IMR-90 (cell line): ENCODE measurements around the gene ADTRP. TPM values are rescaled to one million over a fixed set of nuclear protein-coding genes. Genes with fewer than 3 reads are reported as not detected.

ENCODE experiments used
- ATAC-seq: fragments of 200-7000 bp; cut with Tn5 transposase; 2 replicates; pipeline ENCODE4 v1.9.1; 2020; ENCODE audit warnings: low read depth, mild to moderate bottlenecking, moderate library complexity
- BruUV-seq: library from RNA; stranded (reverse); fragments of 400-500 nt; replicated peaks from 2 replicates; lab custom pipeline; 2021; lab: Mats Ljungman, UMichigan
- CTCF ChIA-PET: fragments of 300-600 bp; formaldehyde crosslinking; extraction: SDS; loops from one replicate; lab custom pipeline; 2021; ENCODE audit warnings: antibody characterized with exemption; lab: Yijun Ruan, JAX
- POLR2A ChIA-PET: fragments of 300-600 bp; sonication (Branson Sonifier 250); formaldehyde crosslinking; loops from one replicate; lab custom pipeline; 2022; ENCODE audit warnings: antibody characterized with exemption; ENCODE audit not compliant: unreplicated experiment; lab: Charles Lee
- DNase-seq: peaks from one replicate; pipeline ENCODE4 v3.0.0; 2013
- H2AFZ ChIP-seq: replicated peaks from 2 replicates; pipeline ENCODE3; 2013; ENCODE audit warnings: low read length, mild to moderate bottlenecking; ENCODE audit not compliant: poor library complexity
- H2AK5ac ChIP-seq: 2 replicates; pipeline ENCODE4 v1.6.1; 2013; ENCODE audit warnings: low read depth, low read length, inconsistent platforms
- H2AK9ac ChIP-seq: replicated peaks from 2 replicates; pipeline ENCODE3; 2013; ENCODE audit warnings: mild to moderate bottlenecking, low read depth, low read length, moderate library complexity; ENCODE audit not compliant: poor library complexity
- H2BK120ac ChIP-seq: 2 replicates; pipeline ENCODE4 v1.6.1; 2013; ENCODE audit warnings: low read depth, low read length, inconsistent platforms
- H2BK15ac ChIP-seq: 3 replicates; pipeline ENCODE4 v1.6.1; 2013; ENCODE audit warnings: low read depth, low read length, inconsistent platforms
- H2BK20ac ChIP-seq: 2 replicates; pipeline ENCODE4 v1.6.1; 2013; ENCODE audit warnings: low read depth, mild to moderate bottlenecking, inconsistent platforms, low read length, moderate library complexity
- H2BK5ac ChIP-seq: 2 replicates; pipeline ENCODE4 v1.6.1; 2013; ENCODE audit warnings: mild to moderate bottlenecking, low read depth, low read length, inconsistent platforms; ENCODE audit not compliant: poor library complexity, severe bottlenecking
- H3K14ac ChIP-seq: replicated peaks from 2 replicates; pipeline ENCODE4 v1.6.1; 2013; ENCODE audit warnings: low read depth, low read length, inconsistent platforms
- H3K18ac ChIP-seq: 2 replicates; pipeline ENCODE4 v1.6.1; 2013; ENCODE audit warnings: low read depth, low read length, control low read depth
- H3K23ac ChIP-seq: 2 replicates; pipeline ENCODE4 v1.6.1; 2013; ENCODE audit warnings: low read depth, low read length, inconsistent platforms
- H3K27ac ChIP-seq: 2 replicates; pipeline ENCODE4 v1.5.1; 2013; ENCODE audit warnings: mild to moderate bottlenecking, control low read depth, low read length; ENCODE audit not compliant: insufficient read depth
- H3K27me3 ChIP-seq: 2 replicates; pipeline ENCODE4 v1.6.1; 2013; ENCODE audit warnings: low read length; ENCODE audit not compliant: control insufficient read depth, insufficient read depth
- H3K36me3 ChIP-seq: 2 replicates; pipeline ENCODE4 v1.6.1; 2013; ENCODE audit warnings: low read length, mixed read lengths; ENCODE audit not compliant: control insufficient read depth, insufficient read depth
- H3K4ac ChIP-seq: 2 replicates; pipeline ENCODE4 v1.6.1; 2013; ENCODE audit warnings: low read depth, low read length, inconsistent platforms
- H3K4me1 ChIP-seq: 2 replicates; pipeline ENCODE4 v1.6.1; 2013; ENCODE audit warnings: low read length, mixed read lengths; ENCODE audit not compliant: control insufficient read depth, insufficient read depth
- H3K4me2 ChIP-seq: 2 replicates; pipeline ENCODE4 v1.6.1; 2013; ENCODE audit warnings: low read depth, mild to moderate bottlenecking, control low read depth, low read length, moderate library complexity
- H3K4me3 ChIP-seq: 2 replicates; pipeline ENCODE4 v1.5.1; 2013; ENCODE audit warnings: low read depth, mild to moderate bottlenecking, control low read depth, low read length, moderate library complexity; ENCODE audit not compliant: insufficient read depth
- H3K56ac ChIP-seq: 2 replicates; pipeline ENCODE4 v1.6.1; 2013; ENCODE audit warnings: low read length, inconsistent platforms; ENCODE audit not compliant: insufficient read depth; ENCODE audit errors: extremely low read depth
- H3K79me1 ChIP-seq, 2 experiments: 2 replicates each; pipeline ENCODE4 v1.6.1; 2013; ENCODE audit warnings: low read length in 2 of 2, inconsistent platforms in 1 of 2, low read depth in 1 of 2
- H3K9ac ChIP-seq: 2 replicates; pipeline ENCODE4 v1.6.1; 2013; ENCODE audit warnings: low read depth, low read length, control low read depth
- H3K9me1 ChIP-seq: 2 replicates; pipeline ENCODE4 v1.6.1; 2013; ENCODE audit warnings: low read length, inconsistent platforms; ENCODE audit not compliant: insufficient read depth
- H3K9me3 ChIP-seq: 2 replicates; pipeline ENCODE4 v1.6.1; 2013; ENCODE audit warnings: low read length; ENCODE audit not compliant: control insufficient read depth, insufficient read depth
- H4K20me1 ChIP-seq: 2 replicates; pipeline ENCODE4 v1.6.1; 2013; ENCODE audit warnings: low read length, inconsistent platforms; ENCODE audit not compliant: insufficient read depth
- H4K5ac ChIP-seq: 2 replicates; pipeline ENCODE4 v1.6.1; 2013; ENCODE audit warnings: mild to moderate bottlenecking, low read depth, low read length, control low read depth
- H4K8ac ChIP-seq, 2 experiments: 2 replicates each; pipeline ENCODE4 v1.6.1; 2013; ENCODE audit warnings: low read depth in 2 of 2, low read length in 2 of 2, control low read depth in 1 of 2, inconsistent platforms in 1 of 2
- H4K91ac ChIP-seq: 2 replicates; pipeline ENCODE4 v1.6.1; 2013; ENCODE audit warnings: low read depth, low read length, inconsistent platforms; ENCODE audit not compliant: insufficient read depth
- BHLHE40 ChIP-seq: fragments of 150-350 bp; IDR thresholded peaks from 2 replicates; pipeline ENCODE4 v1.6.1; 2016; ENCODE audit warnings: mild to moderate bottlenecking, low read depth, low read length
- CHD1 ChIP-seq: IDR thresholded peaks from 2 replicates; pipeline ENCODE4 v1.6.1; 2012; ENCODE audit warnings: low read depth, low read length, improper control_type of control experiment
- ELK1 ChIP-seq: fragments of 150-350 bp; IDR thresholded peaks from 2 replicates; pipeline ENCODE4 v1.6.1; 2016; ENCODE audit warnings: low read depth, mild to moderate bottlenecking, low read length, moderate library complexity, borderline replicate concordance
- MAFK ChIP-seq: IDR thresholded peaks from 2 replicates; pipeline ENCODE4 v1.6.1; 2012; ENCODE audit warnings: low read depth, low read length, improper control_type of control experiment
- NFE2L2 ChIP-seq: fragments of 150-350 bp; IDR thresholded peaks from 2 replicates; pipeline ENCODE4 v1.6.1; 2016; ENCODE audit warnings: low read depth, mild to moderate bottlenecking, low read length
- RFX5 ChIP-seq: IDR thresholded peaks from 2 replicates; pipeline ENCODE4 v1.8.0; 2012; ENCODE audit warnings: low read depth, mild to moderate bottlenecking, low read length, moderate library complexity
- SMC3 ChIP-seq: fragments of 150-350 bp; IDR thresholded peaks from 2 replicates; pipeline ENCODE4 v1.6.1; 2016; ENCODE audit warnings: low read depth, mild to moderate bottlenecking, antibody characterized with exemption, low read length, moderate library complexity
- USF2 ChIP-seq: fragments of 150-350 bp; IDR thresholded peaks from 2 replicates; pipeline ENCODE4 v1.6.1; 2017; ENCODE audit warnings: mild to moderate bottlenecking, antibody characterized with exemption, low read length, low read depth
- WGBS, 2 experiments: methylation state at CpG; one replicate each; pipeline versions ENCODE4 v1.1.5 to v1.1.7; 2013; ENCODE audit warnings: missing lambda C conversion rate in 2 of 2; ENCODE audit not compliant: insufficient read length in 1 of 2; ENCODE audit errors: extremely low coverage in 2 of 2; 5-methylcytosine and 5-hydroxymethylcytosine counted together
- dilution Hi-C: fragments of 300-500 bp; cut with HindIII; formaldehyde crosslinking; loops from one replicate; pipeline ENCODE4 v1.14.3; 2018; ENCODE audit warnings: low sequenced_read_pairs; ENCODE audit not compliant: unreplicated experiment
- in situ Hi-C: fragments of 300-500 bp; cut with MboI; formaldehyde crosslinking; loops from 3 replicates; pipeline ENCODE4 v1.14.3; 2019; ENCODE audit warnings: low sequenced_read_pairs, inconsistent platforms, mixed read lengths
- intact Hi-C: fragments of 100-400 bp; cut with micrococcal nuclease; formaldehyde crosslinking; loops from 2 replicates; pipeline ENCODE4 v1.10.0; 2022
- polyA plus RNA-seq, 3 experiments: library from polyadenylated mRNA; depleted of rRNA; stranded (reverse); fragments of >200 nt; gene quantifications; 2 replicates each; pipeline ENCODE4 v1.2.3, GENCODE V29; 2012; ENCODE audit warnings: low replicate concordance in 1 of 3
- total RNA-seq: library from RNA; depleted of rRNA; stranded (reverse); fragments of >200 nt; gene quantifications from 2 replicates; pipeline ENCODE4 v1.2.3, GENCODE V29; 2012

Gene ADTRP
- total and polyA plus RNA-seq, 2 of the 4 experiments (the other 2 are of a cell fraction) = 0.50 to 0.72 TPM

GRCh38 chr6:11672669-11673068, 105.9 kb downstream of the ADTRP start:
- H3K4ac ChIP-seq = peak overlapping the region; percentile 43; the same call in 1 of the 2 replicates
- CTCF ChIA-PET = no interaction called here
- intact Hi-C loops (no loop called here), in situ Hi-C loops (no loop called here), dilution Hi-C loops (no loop called here)
- H3K9me3 ChIP-seq = no peaks in the 10 kb centered on the region
- no peak overlapping the region for H2AFZ ChIP-seq
- no CpG with 5 or more reads among the region's 5 CpGs for WGBS, 2 experiments
- no peak overlapping the region for H2BK20ac ChIP-seq
- H3K36me3 ChIP-seq = no peaks in the 10 kb centered on the region
- H2BK5ac ChIP-seq = peak overlapping the region; percentile 1
- ATAC-seq (no peak), DNase-seq (no peak)
- H3K4me1 ChIP-seq = no peaks in the 10 kb centered on the region; the same call in 1 of the 2 replicates
- no peaks in the 10 kb centered on the region for H3K9me1 ChIP-seq
- H3K27me3 ChIP-seq = no peaks in the 10 kb centered on the region
- H4K20me1 ChIP-seq = no peaks in the 10 kb centered on the region
- no peak overlapping the region for H3K4me2 ChIP-seq
- POLR2A ChIA-PET = no interaction called here
- no peak overlapping the region for H3K4me3 ChIP-seq
- H4K8ac ChIP-seq = no peak overlapping the region
- no peak overlapping the region for H3K14ac ChIP-seq
- no peak overlapping the region for H3K56ac ChIP-seq
- H3K79me1 ChIP-seq = no peaks in the 10 kb centered on the region
- BruUV-seq = no TSS peak
- H2AK5ac ChIP-seq = no peak overlapping the region
- no peak overlapping the region for H3K23ac ChIP-seq
- H3K27ac ChIP-seq = no peak overlapping the region
- no peak for TF ChIP-seq BHLHE40
- TF ChIP-seq NFE2L2 = no peak
- TF ChIP-seq CHD1 = no peak
- no peak for TF ChIP-seq SMC3
- TF ChIP-seq ELK1 = no peak
- TF ChIP-seq MAFK = no peak
- no peak for TF ChIP-seq USF2
- no peak for TF ChIP-seq RFX5
- H3K9ac ChIP-seq = no peak overlapping the region
- 0 out of 3 replicates have a peak overlapping the region, but pooled peaks have one; percentile 3 for H2BK15ac ChIP-seq
- 0 out of 2 replicates have a peak overlapping the region, but pooled peaks have one; percentile 8 for H4K91ac ChIP-seq
- H2BK120ac ChIP-seq = 0 out of 2 replicates have a peak overlapping the region, but pooled peaks have one; percentile 43
- H4K5ac ChIP-seq = no peak overlapping the region; the same call in 1 of the 2 replicates
- no peak overlapping the region for H2AK9ac ChIP-seq
- peak overlapping the region; percentile 60; the same call in 1 of the 2 replicates for H3K18ac ChIP-seq
